OCI-LY7 (cell line): ENCODE results near the gene DPYD. TPM values are rescaled to one million over a fixed set of nuclear protein-coding genes. Genes with fewer than 3 reads are reported as not detected.

ENCODE experiments used
- BruUV-seq: library from RNA; stranded (reverse); fragments of 400-500 nt; replicated peaks from 2 replicates; lab custom pipeline; 2021; lab: Mats Ljungman, UMichigan
- CTCF ChIA-PET: fragments of 300-600 bp; sonication (Branson Sonifier 250); formaldehyde crosslinking; loops from one replicate; lab custom pipeline; 2022; ENCODE audit warnings: antibody characterized with exemption; ENCODE audit not compliant: unreplicated experiment; lab: Charles Lee
- POLR2A ChIA-PET: fragments of 300-600 bp; sonication (Branson Sonifier 250); formaldehyde crosslinking; loops from one replicate; lab custom pipeline; 2022; ENCODE audit warnings: antibody characterized with exemption; lab: Charles Lee
- DNase-seq: peaks from one replicate; pipeline ENCODE4 v3.0.0-alpha.2; 2015; ENCODE audit warnings: low spot score
- H2AFZ ChIP-seq: fragments of 200-600 bp; sonication (generic), shearing (Covaris generic); 2 replicates; pipeline ENCODE4 v1.6.1; 2014; ENCODE audit warnings: mild to moderate bottlenecking, antibody characterized with exemption, low read length, moderate library complexity
- H3K27ac ChIP-seq: fragments of 200-600 bp; sonication (generic); 2 replicates; pipeline ENCODE4 v1.5.1; 2014; ENCODE audit warnings: mixed run types, low read depth, mild to moderate bottlenecking, moderate library complexity, low read length, inconsistent platforms; ENCODE audit not compliant: poor library complexity, severe bottlenecking
- H3K36me3 ChIP-seq: fragments of 200-600 bp; sonication (generic); 2 replicates; pipeline ENCODE4 v1.6.1; 2014; ENCODE audit warnings: mild to moderate bottlenecking, antibody characterized with exemption, low read length, moderate library complexity, mixed read lengths; ENCODE audit not compliant: insufficient read depth
- H3K4me1 ChIP-seq: fragments of 200-600 bp; sonication (generic); 2 replicates; pipeline ENCODE4 v1.5.1; 2014; ENCODE audit warnings: mild to moderate bottlenecking, low read length; ENCODE audit not compliant: insufficient read depth, poor library complexity, severe bottlenecking
- H3K4me2 ChIP-seq: fragments of 200-600 bp; sonication (generic); 2 replicates; pipeline ENCODE4 v1.6.1; 2014; ENCODE audit warnings: mild to moderate bottlenecking, low read length
- H3K4me3 ChIP-seq: fragments of 200-600 bp; sonication (generic); 2 replicates; pipeline ENCODE4 v1.5.1; 2014; ENCODE audit warnings: mild to moderate bottlenecking, low read depth, low read length; ENCODE audit not compliant: poor library complexity, severe bottlenecking
- H3K79me2 ChIP-seq: fragments of 200-600 bp; sonication (generic); 2 replicates; pipeline ENCODE4 v1.6.1; 2016; ENCODE audit warnings: low read depth, mild to moderate bottlenecking, low read length, moderate library complexity, mixed read lengths; ENCODE audit not compliant: insufficient read depth
- H3K9me2 ChIP-seq: fragments of 200-600 bp; sonication (generic); 2 replicates; pipeline ENCODE4 v1.6.1; 2016; ENCODE audit warnings: mild to moderate bottlenecking, low read length, mixed read lengths; ENCODE audit not compliant: insufficient read depth
- H3K9me3 ChIP-seq: fragments of 200-600 bp; sonication (generic); 2 replicates; pipeline ENCODE4 v1.6.1; 2014; ENCODE audit warnings: mild to moderate bottlenecking, mixed run types, low read length, mixed read lengths
- H4K20me1 ChIP-seq: fragments of 200-600 bp; sonication (generic); 2 replicates; pipeline ENCODE4 v1.6.1; 2014; ENCODE audit warnings: mild to moderate bottlenecking, antibody characterized with exemption, low read length, moderate library complexity, mixed read lengths; ENCODE audit not compliant: insufficient read depth
- CTCF ChIP-seq: fragments of 200-600 bp; sonication (generic); conservative IDR thresholded peaks from 2 replicates; pipeline ENCODE4 v1.5.1; 2014; ENCODE audit warnings: mild to moderate bottlenecking, antibody characterized with exemption, low read length, moderate library complexity, mixed read lengths
- EZH2phosphoT487 ChIP-seq: fragments of 200-600 bp; sonication (generic); IDR thresholded peaks from 2 replicates; pipeline ENCODE4 v1.6.1; 2018; ENCODE audit warnings: low read depth, borderline replicate concordance, mild to moderate bottlenecking, mixed run types, antibody characterized with exemption, low read length, moderate library complexity, mixed read lengths
- intact Hi-C: fragments of 100-400 bp; cut with micrococcal nuclease; formaldehyde crosslinking; loops from one replicate; pipeline ENCODE4 v1.10.0; 2022; ENCODE audit not compliant: unreplicated experiment
- total RNA-seq, 2 experiments: library from RNA; depleted of rRNA in 1 of 2; stranded (reverse); fragments of >200 nt in 1 of 2; shearing (Covaris generic) in 1 of 2; gene quantifications; 2 replicates each; pipeline ENCODE4 v1.2.3, GENCODE V29; 2014 to 2022

Gene DPYD
- total RNA-seq, 2 experiments from 2014 or later: 5.5 to 13.4 TPM

DNA sequence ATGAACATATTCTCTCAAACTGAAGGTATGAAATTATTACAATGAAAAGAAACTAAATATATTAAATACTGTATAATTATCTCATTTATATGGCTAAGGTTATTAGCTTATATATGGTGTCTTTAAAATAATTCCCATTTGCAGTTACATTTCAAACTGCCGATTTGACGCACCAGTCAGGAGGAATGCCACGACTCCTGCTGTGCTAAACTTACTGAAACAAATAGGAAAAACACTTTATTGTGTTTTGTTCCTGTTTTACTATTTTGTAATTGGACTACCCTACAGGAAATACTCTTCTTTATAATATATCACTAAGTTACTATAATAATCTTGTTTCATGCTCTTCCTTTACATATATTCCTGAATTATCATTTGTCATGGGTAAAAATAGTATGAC, 117.8 kb downstream of the DPYD start:
- ChIA-PET CTCF (no interaction called here), POLR2A (no interaction called here)
- TF ChIP-seq CTCF (no peak), EZH2phosphoT487 (no peak)
- Histone ChIP-seq H3K4me2 (no peak overlapping the region), H3K9me3 (no peaks in the 10 kb centered on the region), H3K9me2 (no peaks in the 10 kb centered on the region), H3K27ac (no peak overlapping the region), H4K20me1 (no peaks in the 10 kb centered on the region; the same call in 1 of the 2 replicates), H3K36me3 (no peaks in the 10 kb centered on the region), H3K79me2 (no peaks in the 10 kb centered on the region), H2AFZ (no peak overlapping the region), H3K4me3 (no peak overlapping the region), H3K4me1 (no peaks in the 10 kb centered on the region)
- BruUV-seq: no TSS peak
- no peak for DNase-seq
- intact Hi-C loops: no loop called here

- no peak overlapping the region for H2AFZ ChIP-seq
- H3K27ac ChIP-seq: no peak overlapping the region
- ChIA-PET POLR2A (interaction anchor here (0.6 to 1.4 kb wide), 2 partner anchors 10 to 36 kb away, joined by 3 read pairs; no protein-coding TSS in a partner anchor), CTCF (no interaction called here)
- no TSS peak for BruUV-seq
- H3K4me3 ChIP-seq: no peak overlapping the region
- no peaks in the 10 kb centered on the region for H3K36me3 ChIP-seq
- no peaks in the 10 kb centered on the region for H3K79me2 ChIP-seq
- H3K9me2 ChIP-seq: no peaks in the 10 kb centered on the region
- H3K9me3 ChIP-seq: no peaks in the 10 kb centered on the region
- TF ChIP-seq EZH2phosphoT487 (no peak), CTCF (no peak)
- intact Hi-C loops: no loop called here
- no peaks in the 10 kb centered on the region for H3K4me1 ChIP-seq
- no peak overlapping the region for H3K4me2 ChIP-seq
- DNase-seq: no peak
- H4K20me1 ChIP-seq: no peaks in the 10 kb centered on the region; the same call in 1 of the 2 replicates
Observed at GRCh38 chr1:97802011-97802410, 118.8 kb downstream of the DPYD start.

GRCh38 chr1:97797403-97798183, 123.2 kb downstream of the DPYD start:
- no peaks in the 10 kb centered on the region for H3K36me3 ChIP-seq
- ChIA-PET CTCF (no interaction called here), POLR2A (no interaction called here)
- H4K20me1 ChIP-seq: no peaks in the 10 kb centered on the region
- no peak overlapping the region for H3K4me3 ChIP-seq
- TF ChIP-seq CTCF (no peak), EZH2phosphoT487 (no peak)
- no peaks in the 10 kb centered on the region for H3K4me1 ChIP-seq
- no TSS peak for BruUV-seq
- H2AFZ ChIP-seq: no peak overlapping the region
- H3K9me2 ChIP-seq: no peaks in the 10 kb centered on the region
- DNase-seq: no peak
- no peak overlapping the region for H3K27ac ChIP-seq
- no peaks in the 10 kb centered on the region for H3K9me3 ChIP-seq
- no peak overlapping the region for H3K4me2 ChIP-seq
- intact Hi-C loops: no loop called here
- no peaks in the 10 kb centered on the region for H3K79me2 ChIP-seq
